Head of caudate nucleus (tissue), 42 donors: ENCODE results near the gene PUS7.
"Not testable (repeated sequence)": the region's sequence is repeated elsewhere in the genome, so short reads cannot be mapped to it uniquely, and the experiment has no call there.

Source experiments
- DNase-seq, 42 donors: peaks; one replicate each; pipeline versions ENCODE4 v3.0.0 to v3.0.0-alpha.2; 2020 to 2021; ENCODE audit warnings: mixed read lengths in 7 of 42
- intact Hi-C: fragments of 100-400 bp; cut with DNase I; formaldehyde crosslinking; loops from one replicate; pipeline ENCODE4 v1.15.0; 2022

PUS7 gene

GRCh38 chr7:105454095-105454747, 67.8 kb downstream of the PUS7 start:
- intact Hi-C loops = no loop called here
- DNase-seq = no peak

GRCh38 chr7:105452085-105452484, 70.0 kb downstream of the PUS7 start:
- no peak for DNase-seq
- intact Hi-C loops = no loop called here

DNA sequence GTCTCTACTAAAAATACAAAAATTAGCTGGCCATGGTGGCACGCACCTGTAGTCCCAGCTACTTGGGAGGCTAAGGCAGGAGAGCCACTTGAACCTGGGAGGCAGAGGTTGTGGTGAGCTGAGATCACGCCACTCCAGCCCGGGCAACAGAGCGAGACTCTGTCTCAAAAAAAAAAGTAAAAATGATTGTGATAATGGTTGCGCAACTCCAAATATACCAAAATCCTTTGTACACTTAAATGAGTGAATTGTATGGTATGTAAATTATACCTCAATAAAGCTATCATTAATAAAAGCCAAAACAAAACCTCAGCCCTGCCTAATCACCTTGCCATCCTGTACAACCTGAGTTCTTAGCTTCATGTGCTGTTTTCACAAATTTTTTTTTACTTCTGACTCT, 71.2 kb downstream of the PUS7 start:
- DNase-seq, intact Hi-C loops: not testable (repeated sequence)

DNA sequence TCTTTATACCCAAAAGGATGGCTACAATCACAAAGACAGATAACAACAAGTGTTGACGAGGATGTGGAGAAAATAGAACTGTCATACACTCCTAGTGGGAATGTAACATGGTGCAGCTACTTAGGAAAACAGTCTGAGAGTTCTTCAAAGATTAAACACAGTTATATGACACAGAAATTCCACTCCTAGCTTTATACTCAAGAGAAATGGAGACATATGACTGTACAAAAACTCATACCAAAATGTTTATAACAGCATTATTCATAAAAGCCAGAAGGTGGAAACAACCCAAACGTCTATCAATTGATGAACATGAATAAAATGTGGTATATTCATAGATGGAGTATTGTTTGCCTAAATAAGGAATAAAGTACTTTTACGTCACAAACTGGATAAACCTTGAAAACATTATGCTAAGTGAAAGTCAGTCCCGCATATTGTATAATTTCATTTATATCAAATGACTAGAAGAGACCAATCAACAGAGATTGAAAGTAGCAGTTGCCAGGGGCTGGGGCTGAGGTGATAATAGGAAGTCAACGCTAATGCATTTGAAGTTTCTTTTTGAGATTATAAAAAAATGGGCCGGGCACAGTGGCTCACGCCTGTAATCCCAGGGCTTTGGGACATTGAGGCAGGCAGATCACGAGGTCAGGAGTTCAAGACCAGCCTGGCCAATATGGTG, 71.8 kb downstream of the PUS7 start:
- intact Hi-C loops = no loop called here
- no peak for DNase-seq

DNA sequence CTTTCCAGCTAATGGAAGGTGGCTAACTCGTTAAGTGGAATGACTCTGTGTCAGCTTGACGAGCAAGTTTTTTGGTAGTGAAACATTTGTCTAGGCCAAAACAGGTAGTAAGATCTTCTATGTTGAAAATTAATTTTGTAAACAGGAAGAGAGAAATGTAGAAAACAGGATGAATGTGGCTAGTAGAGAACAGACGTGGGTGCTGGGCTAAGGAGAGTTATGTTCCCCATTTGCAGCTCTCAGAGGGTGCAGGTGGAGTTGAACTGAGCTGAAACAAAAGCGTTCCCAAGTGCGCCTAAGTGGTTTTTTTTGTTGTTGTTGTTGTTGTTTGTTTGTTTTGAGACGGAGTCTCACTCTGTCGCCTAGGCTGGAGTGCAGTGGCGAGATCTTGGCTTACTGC, 73.9 kb downstream of the PUS7 start:
- intact Hi-C loops = no loop called here
- DNase-seq = no peak

GRCh38 chr7:105444342-105444987, 77.6 kb downstream of the PUS7 start:
- intact Hi-C loops = no loop called here
- no peak for DNase-seq

- intact Hi-C loops, DNase-seq: not testable (repeated sequence)
Observed at GRCh38 chr7:105442214-105442613, 79.9 kb downstream of the PUS7 start.

DNA sequence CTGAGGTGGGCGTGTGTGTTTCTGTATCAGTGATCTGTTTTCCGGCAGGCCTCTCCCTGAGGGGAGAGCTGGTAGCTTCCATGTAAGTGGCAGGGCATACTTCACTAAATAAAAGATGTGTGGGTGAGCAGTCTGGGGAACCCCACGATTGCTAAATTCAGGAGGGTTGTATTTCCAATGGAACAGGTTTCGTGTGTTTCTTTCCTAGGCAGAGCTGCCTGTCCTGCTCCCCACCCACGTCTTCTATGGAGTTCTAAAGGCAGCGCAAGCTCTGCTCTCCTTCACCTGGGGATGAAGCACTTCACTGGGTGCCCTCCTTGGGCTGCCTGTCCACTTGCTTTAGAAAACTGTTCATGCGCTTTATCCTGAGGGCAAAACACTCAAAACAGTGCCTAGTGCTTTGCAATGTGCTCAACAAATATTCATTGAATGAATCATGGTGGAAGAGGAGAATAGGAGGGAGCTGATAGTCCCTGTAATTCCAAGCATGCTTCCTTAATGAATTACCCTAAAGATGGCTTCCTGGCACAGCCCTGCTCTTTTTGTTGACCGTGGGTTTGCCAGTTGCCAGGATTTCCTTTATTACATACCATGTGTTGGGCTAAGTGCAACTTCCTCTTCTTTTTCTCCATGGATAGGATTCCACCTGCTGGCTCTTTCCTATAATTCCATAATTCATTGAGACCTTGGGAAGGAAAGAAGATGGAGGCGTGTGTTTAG, 82.7 kb downstream of the PUS7 start:
- DNase-seq = no peak
- intact Hi-C loops = no loop called here

DNA sequence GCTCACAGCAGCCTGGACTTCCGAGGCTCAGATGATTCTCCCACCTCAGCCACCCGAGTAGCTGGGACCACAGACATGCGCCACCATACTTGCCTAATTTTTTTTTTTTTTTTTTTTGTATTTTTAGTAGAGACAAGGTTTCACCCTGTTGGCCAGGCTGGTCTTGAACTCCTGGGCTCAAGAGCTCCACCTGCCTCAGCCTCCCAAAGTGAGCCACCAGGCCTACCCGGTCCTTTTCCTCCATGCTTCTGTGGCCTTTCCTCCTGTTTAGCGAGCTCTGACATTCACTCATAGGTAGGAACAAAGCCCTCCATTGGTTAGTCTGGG, 83.3 kb downstream of the PUS7 start:
- intact Hi-C loops = no loop called here
- no peak for DNase-seq

DNA sequence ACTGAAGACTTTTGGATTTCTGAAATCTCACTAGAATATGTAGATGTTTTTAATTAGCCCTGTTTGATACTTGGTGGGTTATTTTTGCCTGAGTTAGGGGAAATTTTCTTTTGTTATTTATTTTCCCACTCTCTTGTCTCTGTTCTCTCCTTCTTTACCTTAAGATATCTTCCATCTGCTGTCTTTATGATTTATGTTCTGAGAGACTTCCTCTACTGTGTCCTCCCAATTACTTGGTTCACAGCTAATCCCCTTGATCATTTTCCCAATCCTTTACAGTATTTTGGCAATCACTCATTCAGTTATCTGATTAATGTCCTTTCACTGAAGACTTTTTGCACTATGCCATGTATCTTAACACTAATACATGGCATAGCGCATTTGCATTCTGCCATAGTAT, 83.8 kb downstream of the PUS7 start:
- no peak for DNase-seq
- intact Hi-C loops = no loop called here

DNA sequence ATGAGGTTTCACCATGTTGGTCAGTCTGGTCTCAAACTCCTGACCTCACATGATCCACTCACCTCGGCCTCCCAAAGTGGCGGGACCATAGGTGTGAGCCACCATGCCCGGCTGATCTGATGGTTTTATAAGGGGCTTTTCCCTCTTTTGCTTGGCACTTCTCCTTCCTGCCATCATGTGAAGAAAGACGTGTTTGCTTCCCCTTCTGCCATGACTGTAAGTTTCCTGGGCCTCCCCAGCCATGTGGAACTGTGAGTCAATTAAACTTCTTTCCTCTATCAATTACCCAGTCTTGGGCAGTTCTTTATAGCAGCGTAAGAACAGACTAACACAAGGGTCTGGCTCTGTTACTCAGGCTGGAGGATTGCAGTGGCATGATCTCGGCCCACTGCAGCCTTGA, 84.7 kb downstream of the PUS7 start:
- DNase-seq, intact Hi-C loops: not testable (repeated sequence)

DNA sequence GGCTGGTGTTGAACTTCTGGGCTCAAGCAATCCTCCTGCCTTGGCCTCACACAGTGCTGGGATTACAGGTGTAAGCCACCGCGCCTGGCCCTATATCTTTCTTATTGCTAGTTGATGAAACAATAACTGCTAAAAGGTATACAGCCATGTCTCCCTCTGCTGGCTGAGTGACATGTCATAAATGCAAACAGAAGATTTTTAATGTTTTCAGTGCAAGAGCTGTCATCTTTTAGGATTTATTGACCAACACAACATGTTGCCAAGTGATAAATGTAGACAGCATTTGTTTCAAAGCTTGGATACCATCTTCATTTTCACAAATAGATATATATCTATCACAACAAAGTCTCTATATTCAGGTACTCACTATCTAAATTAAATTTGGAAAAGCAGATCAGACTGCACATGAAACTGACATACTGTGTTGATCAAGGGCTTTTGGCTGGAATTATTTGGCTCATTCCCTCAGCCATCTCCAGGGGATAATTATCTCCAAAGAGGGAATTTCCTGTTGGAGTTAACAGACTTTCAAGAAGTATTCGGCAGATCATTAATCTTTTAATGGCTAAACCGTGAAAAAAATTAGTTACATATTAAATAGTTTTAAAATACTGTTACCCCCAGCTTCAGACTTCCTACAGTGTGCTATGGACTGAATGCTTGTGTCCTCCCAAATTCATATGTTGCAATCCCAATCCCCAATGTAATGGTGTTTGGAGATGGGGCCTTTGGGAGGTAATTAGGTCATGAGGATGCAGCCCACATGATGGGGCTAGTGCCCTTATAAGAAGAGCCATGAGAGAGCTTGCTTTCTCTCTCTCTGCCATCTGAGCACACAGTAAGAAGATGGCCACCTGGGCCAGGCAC, 92.1 kb downstream of the PUS7 start:
- intact Hi-C loops = no loop called here
- peak in 22 of 42 donors; percentile 9 to 65 (median 28) for DNase-seq

- DNase-seq = no peak
- intact Hi-C loops = no loop called here
Observed at GRCh38 chr7:105426606-105427146, 95.4 kb downstream of the PUS7 start.

DNA sequence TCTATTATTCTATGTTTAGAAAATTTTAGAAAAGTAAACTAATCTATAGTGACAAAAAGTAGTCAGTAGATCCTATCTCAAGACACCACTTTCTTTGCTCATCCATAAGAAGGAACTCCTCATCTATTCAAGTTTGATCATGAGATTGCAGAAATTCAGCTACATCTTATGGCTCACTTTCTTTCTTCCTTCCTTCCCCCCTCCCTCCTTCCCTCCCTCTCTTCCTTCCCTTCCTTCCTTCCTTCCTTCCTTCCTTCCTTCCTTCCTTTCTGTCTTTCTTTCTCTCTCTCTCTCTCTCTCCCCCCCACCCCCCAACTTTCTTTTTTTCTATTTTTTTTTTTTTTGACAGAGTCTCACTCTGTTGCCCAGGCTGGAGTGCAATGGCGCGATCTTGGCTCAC, 98.1 kb downstream of the PUS7 start:
- DNase-seq = no peak
- intact Hi-C loops = no loop called here

- intact Hi-C loops = no loop called here
- DNase-seq = no peak
Observed at GRCh38 chr7:105413887-105414437, 108.1 kb downstream of the PUS7 start.

GRCh38 chr7:105410774-105411173, 111.3 kb downstream of the PUS7 start:
- peak in 1 of 42 donors; percentile 26 for DNase-seq
- intact Hi-C loops = not testable (repeated sequence)

DNA sequence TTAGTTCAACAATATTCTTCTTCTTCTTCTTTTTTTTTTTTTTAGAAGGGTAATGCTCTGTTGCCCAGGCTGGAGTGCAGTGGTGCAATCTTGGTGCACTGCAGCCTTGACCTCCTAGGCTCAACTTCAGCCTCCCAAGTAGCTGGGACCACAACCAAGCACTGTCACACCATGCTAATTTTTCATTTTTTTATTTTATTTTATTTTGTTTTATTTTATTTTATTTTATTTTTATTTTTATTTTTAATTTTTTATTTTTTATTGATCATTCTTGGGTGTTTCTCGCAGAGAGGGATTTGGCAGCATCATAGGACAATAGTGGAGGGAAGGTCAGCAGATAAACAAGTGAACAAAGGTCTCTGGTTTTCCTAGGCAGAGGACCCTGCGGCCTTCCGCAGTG, 112.3 kb downstream of the PUS7 start:
- intact Hi-C loops, DNase-seq: not testable (repeated sequence)

DNA sequence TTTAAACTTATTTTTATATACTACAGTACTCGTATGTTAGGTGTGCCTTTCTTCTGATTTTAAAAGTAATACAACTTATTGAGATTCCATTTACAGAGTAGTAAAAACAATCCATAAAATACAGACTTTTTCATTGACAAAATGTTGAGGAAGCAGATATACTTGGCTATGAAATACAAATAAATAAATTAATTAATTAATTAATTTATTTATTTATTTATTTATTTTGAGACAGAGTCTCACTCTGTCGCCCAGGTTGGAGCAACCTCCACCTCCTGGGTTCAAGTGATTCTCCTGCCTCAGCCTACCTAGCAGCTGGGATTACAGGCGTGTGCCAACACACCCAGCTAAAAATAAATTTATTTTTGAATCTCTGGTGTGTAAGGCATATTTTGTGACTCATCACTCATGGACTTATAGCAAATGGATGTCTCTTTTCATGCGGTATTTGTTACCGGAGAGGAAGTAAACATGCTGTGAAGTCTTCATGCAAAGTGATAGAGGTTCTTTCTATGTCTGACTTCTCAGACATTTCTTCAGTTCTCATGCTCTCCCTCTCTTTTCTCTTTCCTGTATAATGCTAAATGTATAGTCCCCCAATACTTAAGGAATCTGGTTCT, 113.2 kb downstream of the PUS7 start:
- intact Hi-C loops = no loop called here
- no peak for DNase-seq
